A549 treated with dexamethasone at 1 μM for 4 hours (cell line): ENCODE measurements around the gene F8A3. TPM values are rescaled to one million over a fixed set of nuclear protein-coding genes. Genes with fewer than 3 reads are reported as not detected.

Experiments
- total RNA-seq: library from RNA; stranded (reverse); fragments of 200-300 nt; extraction: Qiagen RNA extraction; gene quantifications from 5 replicates; pipeline ENCODE4 v1.2.3, GENCODE V29; 2022

Gene F8A3
- 0.47 to 1.0 TPM (median 0.54 TPM) in 5 replicates for total RNA-seq

GRCh38 chrX:155458471-155458870 is at the start of gene F8A3:
Gene F8A3 (minus strand): TSS chrX:155458620. CDS start chrX:155458600, 20 bp downstream.

Other genes with a start within 250 kb of the F8A3 start
- gene VBP1, start 242.2 kb downstream of the F8A3 start, total RNA-seq = 44.0 to 59.0 TPM (median 48.0 TPM) in 5 replicates
- 0.71 to 1.0 TPM (median 0.80 TPM) in 5 replicates for gene RAB39B, start 194.1 kb downstream of the F8A3 start, total RNA-seq
- gene CLIC2, start 124.0 kb downstream of the F8A3 start, total RNA-seq = 0.04 to 0.19 TPM (median 0.09 TPM) in 4 of 5 replicates, not detected in the other
- not detected in 5 replicates for gene F8A2, start 76.5 kb downstream of the F8A3 start, total RNA-seq
- 0.08 to 0.15 TPM (median 0.11 TPM) in 5 replicates for gene SPRY3, start 154.0 kb upstream of the F8A3 start, total RNA-seq
- 9.8 to 11.6 TPM (median 10.1 TPM) in 5 replicates for gene TMLHE, start 154.3 kb upstream of the F8A3 start, total RNA-seq